Naive thymus-derived CD4-positive, alpha-beta T cell (primary cell): ENCODE results near the gene MYH14. TPM values are rescaled to one million over a fixed set of nuclear protein-coding genes. Genes with fewer than 3 reads are reported as not detected.

Source experiments
- ATAC-seq: fragments of 150-1000 bp; cut with Tn5 transposase; 2 replicates; pipeline ENCODE4 v1.10.0; 2021; ENCODE audit warnings: mild to moderate bottlenecking, moderate library complexity
- CTCF ChIA-PET: fragments of 350-600 bp; sonication (Branson Sonifier 250); formaldehyde crosslinking; loops from one replicate; lab custom pipeline; 2021; ENCODE audit warnings: antibody characterized with exemption; lab: Charles Lee
- POLR2A ChIA-PET: fragments of 350-600 bp; sonication (Branson Sonifier 250); formaldehyde crosslinking; loops from one replicate; lab custom pipeline; 2021; ENCODE audit warnings: antibody characterized with exemption, inconsistent platforms; lab: Charles Lee
- DNase-seq, 9 donors: peaks; one replicate each; pipeline versions ENCODE4 v3.0.0 to v3.0.0-alpha.2; 2020 to 2022; ENCODE audit warnings: mixed read lengths in 1 of 9
- H3K27ac ChIP-seq: one replicate; pipeline ENCODE4 v1.7.0; 2013; ENCODE audit warnings: mild to moderate bottlenecking, low read depth, low read length, moderate library complexity
- H3K27me3 ChIP-seq, 2 donors: one replicate each; pipeline ENCODE4 v1.7.0; 2013; ENCODE audit warnings: low read length in 2 of 2, mild to moderate bottlenecking in 2 of 2, moderate library complexity in 2 of 2; ENCODE audit not compliant: control insufficient read depth in 2 of 2, insufficient read depth in 2 of 2
- H3K36me3 ChIP-seq, 3 experiments: 1 replicate in 2 of 3; 2 replicates in 1 of 3; pipeline ENCODE4 v1.7.0; 2013; ENCODE audit warnings: low read length in 3 of 3, mild to moderate bottlenecking in 3 of 3, moderate library complexity in 1 of 3; ENCODE audit not compliant: insufficient read depth in 3 of 3, control insufficient read depth in 2 of 3
- H3K4me1 ChIP-seq, 2 donors: one replicate each; pipeline ENCODE4 v1.7.0; 2013; ENCODE audit warnings: low read length in 2 of 2, mild to moderate bottlenecking in 2 of 2, moderate library complexity in 1 of 2; ENCODE audit not compliant: control insufficient read depth in 2 of 2, insufficient read depth in 2 of 2
- H3K4me3 ChIP-seq: 2 replicates; pipeline ENCODE4 v1.7.0; 2013; ENCODE audit warnings: mild to moderate bottlenecking, low read length
- H3K9me3 ChIP-seq, 3 experiments: 1 replicate in 2 of 3; 2 replicates in 1 of 3; pipeline ENCODE4 v1.7.0; 2013; ENCODE audit warnings: low read length in 3 of 3; ENCODE audit not compliant: control insufficient read depth in 2 of 3
- H3K27ac Mint-ChIP-seq, 9 donors: one replicate each; pipeline ENCODE4 v1.8.0; 2020 to 2022; ENCODE audit warnings: mixed read lengths in 9 of 9, mild to moderate bottlenecking in 8 of 9, moderate library complexity in 5 of 9, inconsistent platforms in 2 of 9
- H3K27me3 Mint-ChIP-seq, 5 donors: one replicate each; pipeline ENCODE4 v1.8.0; 2021 to 2022; ENCODE audit warnings: mixed read lengths in 5 of 5, mild to moderate bottlenecking in 1 of 5
- H3K36me3 Mint-ChIP-seq, 5 donors: one replicate each; pipeline ENCODE4 v1.8.0; 2020 to 2022; ENCODE audit warnings: mixed read lengths in 5 of 5, mild to moderate bottlenecking in 3 of 5, inconsistent platforms in 1 of 5
- H3K4me1 Mint-ChIP-seq, 7 donors: one replicate each; pipeline ENCODE4 v1.8.0; 2020 to 2022; ENCODE audit warnings: mixed read lengths in 7 of 7, mild to moderate bottlenecking in 3 of 7, inconsistent platforms in 1 of 7
- H3K4me3 Mint-ChIP-seq, 10 donors: one replicate each; pipeline ENCODE4 v1.8.0; 2020 to 2022; ENCODE audit warnings: mild to moderate bottlenecking in 10 of 10, mixed read lengths in 10 of 10, moderate library complexity in 6 of 10, inconsistent platforms in 2 of 10
- H3K9me3 Mint-ChIP-seq, 11 donors: one replicate each; pipeline ENCODE4 v1.8.0; 2020 to 2022; ENCODE audit warnings: mixed read lengths in 11 of 11, mild to moderate bottlenecking in 4 of 11, inconsistent platforms in 1 of 11, moderate library complexity in 1 of 11
- intact Hi-C, 2 donors: fragments of 100-400 bp; cut with micrococcal nuclease; formaldehyde crosslinking; loops; one replicate each; pipeline ENCODE4 v1.15.1; 2023
- polyA plus RNA-seq, 2 donors: library from polyadenylated mRNA; unstranded; fragments of 300-500 nt; fragmentation: Illumina TruSeq; gene quantifications; one replicate each; pipeline ENCODE4 v1.2.3, GENCODE V29; 2021
- total RNA-seq, 6 experiments: library from RNA in 5 of 6; stranded (reverse) in 5 of 6; gene quantifications; 1 replicate in 5 of 6; 2 replicates in 1 of 6; pipeline ENCODE4 v1.2.3 and lab custom pipeline; 2021 to 2026

Gene MYH14
- total and polyA plus RNA-seq, 7 experiments from 2014 or later = not detected

- DNase-seq (no peak), ATAC-seq (no peak)
- peaks cover 0 to 68% (median 40%) of the 10 kb centered on the region in 5 donors for H3K27me3 Mint-ChIP-seq
- H3K36me3 Mint-ChIP-seq = peaks cover 0 to 17% (median 0%) of the 10 kb centered on the region in 5 donors
- H3K27ac ChIP-seq = no peak overlapping the region
- no peaks in the 10 kb centered on the region for H3K4me1 ChIP-seq
- H3K27ac Mint-ChIP-seq = no peak overlapping the region
- POLR2A ChIA-PET = no interaction called here
- H3K4me1 Mint-ChIP-seq = no peaks in the 10 kb centered on the region
- no peaks in the 10 kb centered on the region for H3K36me3 ChIP-seq
- intact Hi-C loops = no loop called here
- no peak overlapping the region for H3K4me3 ChIP-seq
- no peaks in the 10 kb centered on the region for H3K9me3 ChIP-seq
- H3K27me3 ChIP-seq = no peaks in the 10 kb centered on the region
- H3K9me3 Mint-ChIP-seq = peaks cover 0 to 28% (median 12%) of the 10 kb centered on the region in 11 donors
- CTCF ChIA-PET = no interaction called here
- no peak overlapping the region for H3K4me3 Mint-ChIP-seq
These were observed 88.9 kb downstream of the MYH14 start for GRCh38 chr19:50292216-50292827.

GRCh38 chr19:50293263-50294004 lies 90.0 kb downstream of the MYH14 start:
- H3K27ac Mint-ChIP-seq = no peak overlapping the region

GRCh38 chr19:50300051-50300450 lies 96.6 kb downstream of the MYH14 start:
- no peak overlapping the region for H3K4me3 ChIP-seq
- no peak for DNase-seq
- H3K9me3 Mint-ChIP-seq = peaks cover 0 to 17% (median 6%) of the 10 kb centered on the region in 11 donors
- no peaks in the 10 kb centered on the region for H3K36me3 ChIP-seq
- ChIA-PET CTCF (no interaction called here), POLR2A (no interaction called here)
- no peak overlapping the region for H3K27ac Mint-ChIP-seq
- peaks cover 5 to 52% (median 16%) of the 10 kb centered on the region in 5 donors for H3K27me3 Mint-ChIP-seq
- no peaks in the 10 kb centered on the region for H3K27me3 ChIP-seq
- intact Hi-C loops = no loop called here
- no peak overlapping the region for H3K4me3 Mint-ChIP-seq
- H3K4me1 ChIP-seq = no peaks in the 10 kb centered on the region
- no peaks in the 10 kb centered on the region for H3K36me3 Mint-ChIP-seq
- no peak for ATAC-seq
- peaks cover 0 to 4% (median 0%) of the 10 kb centered on the region in 7 donors for H3K4me1 Mint-ChIP-seq
- H3K27ac ChIP-seq = no peak overlapping the region
- peaks cover 0 to 8% (median 0%) of the 10 kb centered on the region in 3 experiments for H3K9me3 ChIP-seq

More at GRCh38 chr19:50293263-50294004, 90.0 kb downstream of the MYH14 start:
- H3K4me3 Mint-ChIP-seq = no peak overlapping the region
- H3K27me3 Mint-ChIP-seq = peaks cover 0 to 66% (median 29%) of the 10 kb centered on the region in 5 donors
- H3K36me3 Mint-ChIP-seq = peaks cover 0 to 9% (median 0%) of the 10 kb centered on the region in 5 donors
- no peaks in the 10 kb centered on the region for H3K4me1 Mint-ChIP-seq
- no peaks in the 10 kb centered on the region for H3K36me3 ChIP-seq
- POLR2A ChIA-PET = no interaction called here
- CTCF ChIA-PET = no interaction called here
- ATAC-seq = no peak
- no peak for DNase-seq
- H3K4me1 ChIP-seq = no peaks in the 10 kb centered on the region
- no peaks in the 10 kb centered on the region for H3K27me3 ChIP-seq
- no peak overlapping the region for H3K4me3 ChIP-seq
- H3K9me3 ChIP-seq = no peaks in the 10 kb centered on the region
- H3K27ac ChIP-seq = no peak overlapping the region
- H3K9me3 Mint-ChIP-seq = peaks cover 0 to 17% (median 7%) of the 10 kb centered on the region in 11 donors
- intact Hi-C loops = no loop called here

GRCh38 chr19:50300814-50301606 lies 97.6 kb downstream of the MYH14 start:
- intact Hi-C loops = no loop called here
- ChIA-PET CTCF (interaction anchor here (0.6 kb wide), 1 partner anchor 475 kb away, joined by 3 read pairs; no protein-coding TSS in a partner anchor), POLR2A (no interaction called here)

GRCh38 chr19:50301607-50301971 lies 98.2 kb downstream of the MYH14 start:
- H3K36me3 Mint-ChIP-seq = no peaks in the 10 kb centered on the region
- Histone ChIP-seq H3K27ac (no peak overlapping the region), H3K9me3 (peaks cover 0 to 8% (median 0%) of the 10 kb centered on the region in 3 experiments), H3K27me3 (no peaks in the 10 kb centered on the region), H3K36me3 (no peaks in the 10 kb centered on the region), H3K4me3 (no peak overlapping the region), H3K4me1 (no peaks in the 10 kb centered on the region)
- ChIA-PET CTCF (interaction anchor here (0.6 kb wide), 1 partner anchor 474 kb away, joined by 3 read pairs; no protein-coding TSS in a partner anchor), POLR2A (no interaction called here)
- intact Hi-C loops = no loop called here
- H3K9me3 Mint-ChIP-seq = peaks cover 0 to 17% (median 6%) of the 10 kb centered on the region in 11 donors
- ATAC-seq (no peak), DNase-seq (no peak)
- H3K27me3 Mint-ChIP-seq = peaks cover 9 to 59% (median 24%) of the 10 kb centered on the region in 5 donors
- peaks cover 0 to 4% (median 0%) of the 10 kb centered on the region in 7 donors for H3K4me1 Mint-ChIP-seq
- H3K4me3 Mint-ChIP-seq = no peak overlapping the region
- no peak overlapping the region for H3K27ac Mint-ChIP-seq

More at GRCh38 chr19:50300814-50301606, 97.6 kb downstream of the MYH14 start:
- Histone ChIP-seq H3K27ac (no peak overlapping the region), H3K36me3 (no peaks in the 10 kb centered on the region), H3K27me3 (no peaks in the 10 kb centered on the region), H3K4me1 (no peaks in the 10 kb centered on the region), H3K4me3 (no peak overlapping the region), H3K9me3 (peaks cover 0 to 8% (median 0%) of the 10 kb centered on the region in 3 experiments)
- Mint-ChIP-seq H3K27ac (no peak overlapping the region), H3K4me3 (no peak overlapping the region), H3K27me3 (peaks cover 7 to 57% (median 19%) of the 10 kb centered on the region in 5 donors), H3K9me3 (peaks cover 0 to 17% (median 6%) of the 10 kb centered on the region in 11 donors), H3K4me1 (peaks cover 0 to 4% (median 0%) of the 10 kb centered on the region in 7 donors), H3K36me3 (no peaks in the 10 kb centered on the region)
- ATAC-seq = no peak
- DNase-seq = no peak

- no peak overlapping the region for H3K27ac ChIP-seq
- H3K27ac Mint-ChIP-seq = no peak overlapping the region
- peaks cover 22 to 63% (median 32%) of the 10 kb centered on the region in 5 donors for H3K27me3 Mint-ChIP-seq
- peaks cover 0 to 8% (median 0%) of the 10 kb centered on the region in 3 experiments for H3K9me3 ChIP-seq
- no peak for ATAC-seq
- H3K4me1 ChIP-seq = no peaks in the 10 kb centered on the region
- H3K4me3 Mint-ChIP-seq = no peak overlapping the region
- H3K36me3 Mint-ChIP-seq = no peaks in the 10 kb centered on the region
- H3K4me1 Mint-ChIP-seq = peaks cover 0 to 4% (median 0%) of the 10 kb centered on the region in 7 donors
- no peaks in the 10 kb centered on the region for H3K36me3 ChIP-seq
- intact Hi-C loops = no loop called here
- no peaks in the 10 kb centered on the region for H3K27me3 ChIP-seq
- no peak for DNase-seq
- ChIA-PET POLR2A (no interaction called here), CTCF (no interaction called here)
- peaks cover 0 to 17% (median 6%) of the 10 kb centered on the region in 11 donors for H3K9me3 Mint-ChIP-seq
- no peak overlapping the region for H3K4me3 ChIP-seq
These were observed 100.1 kb downstream of the MYH14 start for GRCh38 chr19:50303558-50303957.
